ENCODE measurements around the gene KRT1.

KRT1 gene

GRCh38 chr12:52648012-52648550 is 32.1 kb downstream of the KRT1 start:
- TF ChIP-seq ZNF266 (tag by site-specific recombination; IDR thresholded peaks at IDR 0.05; ENCODE audit: low read depth), result no peak
- no peak for TF ChIP-seq ZNF501 (tag by site-specific recombination; IDR thresholded peaks at IDR 0.05)
- TF ChIP-seq ZNF248 (tag by site-specific recombination; IDR thresholded peaks at IDR 0.05), result no peak
- no peak for TF ChIP-seq BCL11B (tag by site-specific recombination; IDR thresholded peaks at IDR 0.05; ENCODE audit: low read depth)
- TF ChIP-seq ZNF433 (tag by site-specific recombination; IDR thresholded peaks at IDR 0.05; ENCODE audit: low read depth), result no peak
- TF ChIP-seq ZNF148 (tag by site-specific recombination; IDR thresholded peaks at IDR 0.05; ENCODE audit: borderline replicate concordance), result no peak
- no peak for TF ChIP-seq ZBTB48 (tag by site-specific recombination; IDR thresholded peaks at IDR 0.05)
- no peak for TF ChIP-seq ZNF548 (tag by site-specific recombination; IDR thresholded peaks at IDR 0.05)
- no peak for TF ChIP-seq ZNF239 (tag by site-specific recombination; IDR thresholded peaks at IDR 0.05)
- no peak for TF ChIP-seq IKZF3 (tag by site-specific recombination; IDR thresholded peaks at IDR 0.05)
- TF ChIP-seq KLF10 (tag by site-specific recombination; IDR thresholded peaks at IDR 0.05), result no peak
- no peak for TF ChIP-seq ZNF175 (tag by site-specific recombination; IDR thresholded peaks at IDR 0.05)
- no peaks in the 10 kb centered on the region for H3K36me3 ChIP-seq (ENCODE audit: control insufficient read depth in 2 of 2, insufficient read depth in 1 of 2, low read length in 2 of 2)
- H3K4me3 ChIP-seq (ENCODE audit: low read depth, low read length), result no peak overlapping the region
- CTCF ChIA-PET, result interaction anchor here (0.6 to 1.2 kb wide), 2 partner anchors 218 to 253 kb away, joined by 3 to 4 read pairs; no protein-coding TSS in a partner anchor
- H3K27ac ChIP-seq (ENCODE audit: extremely low read depth, low read depth, low read length), result no peak overlapping the region
- H3K4me1 ChIP-seq (ENCODE audit: control insufficient read depth, insufficient read depth, low read length), result no peaks in the 10 kb centered on the region
- POLR2A ChIA-PET, result no interaction called here
- no peaks in the 10 kb centered on the region for H3K9me3 ChIP-seq (ENCODE audit: control insufficient read depth, insufficient read depth, low read depth, low read length)

- Histone ChIP-seq H3K36me3 (ENCODE audit: control insufficient read depth in 2 of 2, insufficient read depth in 1 of 2, low read length in 2 of 2) (no peaks in the 10 kb centered on the region), H3K4me3 (ENCODE audit: low read depth, low read length) (no peak overlapping the region), H3K9me3 (ENCODE audit: control insufficient read depth, insufficient read depth, low read depth, low read length) (no peaks in the 10 kb centered on the region), H3K4me1 (ENCODE audit: control insufficient read depth, insufficient read depth, low read length) (no peaks in the 10 kb centered on the region), H3K27ac (ENCODE audit: extremely low read depth, low read depth, low read length) (no peak overlapping the region)
- ChIA-PET CTCF (interaction anchor here (0.6 to 1.2 kb wide), 2 partner anchors 218 to 252 kb away, joined by 3 to 4 read pairs; no protein-coding TSS in a partner anchor), POLR2A (no interaction called here)
- TF ChIP-seq ZEB2 (tag by site-specific recombination; IDR thresholded peaks at IDR 0.05) (no peak), ZBTB8A (tag by site-specific recombination; IDR thresholded peaks at IDR 0.05) (no peak), ZNF830 (tag by site-specific recombination; IDR thresholded peaks at IDR 0.05; ENCODE audit: low read depth) (no peak), ZNF311 (tag by site-specific recombination; IDR thresholded peaks at IDR 0.05; ENCODE audit: borderline replicate concordance) (no peak), GLIS1 (tag by site-specific recombination; IDR thresholded peaks at IDR 0.05) (no peak), OSR2 (tag by site-specific recombination; IDR thresholded peaks at IDR 0.05) (no peak), ZNF114 (tag by site-specific recombination; IDR thresholded peaks at IDR 0.05) (no peak)
These were observed 32.6 kb downstream of the KRT1 start for GRCh38 chr12:52647601-52648000.

GRCh38 chr12:52646613-52647012 is 33.6 kb downstream of the KRT1 start:
- POLR2A ChIA-PET, result no interaction called here
- Histone ChIP-seq H3K36me3 (ENCODE audit: control insufficient read depth in 2 of 2, insufficient read depth in 1 of 2, low read length in 2 of 2) (no peaks in the 10 kb centered on the region), H3K4me3 (ENCODE audit: low read depth, low read length) (no peak overlapping the region), H3K4me1 (ENCODE audit: control insufficient read depth, insufficient read depth, low read length) (no peaks in the 10 kb centered on the region), H3K27ac (ENCODE audit: extremely low read depth, low read depth, low read length) (no peak overlapping the region), H3K9me3 (ENCODE audit: control insufficient read depth, insufficient read depth, low read depth, low read length) (no peaks in the 10 kb centered on the region)
- CTCF ChIA-PET, result interaction anchor here (0.6 to 1.2 kb wide), 2 partner anchors 129 to 219 kb away, joined by 4 read pairs; no protein-coding TSS in a partner anchor
- TF ChIP-seq ZNF174 (tag by site-specific recombination; IDR thresholded peaks at IDR 0.05) (no peak), ZNF121 (tag by site-specific recombination; IDR thresholded peaks at IDR 0.05) (no peak), HOXD13 (CRISPR knock-in tag; IDR thresholded peaks at IDR 0.05; ENCODE audit: borderline replicate concordance) (no peak), GFI1B (tag by site-specific recombination; IDR thresholded peaks at IDR 0.05) (no peak), YY2 (tag by site-specific recombination; IDR thresholded peaks at IDR 0.05) (no peak), ZNF112 (tag by site-specific recombination; IDR thresholded peaks at IDR 0.05) (no peak), MZF1 (tag by site-specific recombination; IDR thresholded peaks at IDR 0.05; ENCODE audit: borderline replicate concordance) (no peak), ZNF433 (tag by site-specific recombination; IDR thresholded peaks at IDR 0.05; ENCODE audit: low read depth) (no peak), ZEB2 (tag by site-specific recombination; IDR thresholded peaks at IDR 0.05) (no peak), ZNF133 (tag by site-specific recombination; IDR thresholded peaks at IDR 0.05) (no peak), ZNF501 (tag by site-specific recombination; IDR thresholded peaks at IDR 0.05) (no peak), ZNF404 (tag by site-specific recombination; IDR thresholded peaks at IDR 0.05) (no peak), ZFP41 (tag by site-specific recombination; IDR thresholded peaks at IDR 0.05; ENCODE audit: borderline replicate concordance) (no peak), ZNF157 (tag by site-specific recombination; IDR thresholded peaks at IDR 0.05) (no peak)
- TF ChIP-seq, protein P1, sequence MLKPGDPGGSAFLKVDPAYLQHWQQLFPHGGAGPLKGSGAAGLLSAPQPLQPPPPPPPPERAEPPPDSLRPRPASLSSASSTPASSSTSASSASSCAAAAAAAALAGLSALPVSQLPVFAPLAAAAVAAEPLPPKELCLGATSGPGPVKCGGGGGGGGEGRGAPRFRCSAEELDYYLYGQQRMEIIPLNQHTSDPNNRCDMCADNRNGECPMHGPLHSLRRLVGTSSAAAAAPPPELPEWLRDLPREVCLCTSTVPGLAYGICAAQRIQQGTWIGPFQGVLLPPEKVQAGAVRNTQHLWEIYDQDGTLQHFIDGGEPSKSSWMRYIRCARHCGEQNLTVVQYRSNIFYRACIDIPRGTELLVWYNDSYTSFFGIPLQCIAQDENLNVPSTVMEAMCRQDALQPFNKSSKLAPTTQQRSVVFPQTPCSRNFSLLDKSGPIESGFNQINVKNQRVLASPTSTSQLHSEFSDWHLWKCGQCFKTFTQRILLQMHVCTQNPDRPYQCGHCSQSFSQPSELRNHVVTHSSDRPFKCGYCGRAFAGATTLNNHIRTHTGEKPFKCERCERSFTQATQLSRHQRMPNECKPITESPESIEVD (tag by site-specific recombination; IDR thresholded peaks at IDR 0.05), result no peak
